Suppressor macrophage treated with lipopolysaccharide for 4 hours (primary cell): ENCODE results near the gene KCTD17.
"Not testable (repeated sequence)": the region's sequence is repeated elsewhere in the genome, so short reads cannot be mapped to it uniquely, and the experiment has no call there.

ENCODE experiments used
- DNase-seq: peaks from one replicate; pipeline ENCODE4 v3.0.0-alpha.2; 2020

The KCTD17 gene

GRCh38 chr22:37062702-37063381 is 11.3 kb downstream of the KCTD17 start:
- DNase-seq: no peak

GRCh38 chr22:37063431-37064420 is 12.2 kb downstream of the KCTD17 start:
- DNase-seq: no peak

- DNase-seq: no peak
Measured at GRCh38 chr22:37064553-37064952, 13.0 kb downstream of the KCTD17 start.

GRCh38 chr22:37065180-37065579 is 13.6 kb downstream of the KCTD17 start:
- DNase-seq: no peak

GRCh38 chr22:37065961-37066360 is 14.4 kb downstream of the KCTD17 start:
- DNase-seq: no peak

- no peak for DNase-seq
Measured at GRCh38 chr22:37067428-37067827, 15.9 kb downstream of the KCTD17 start.

- no peak for DNase-seq
Measured at GRCh38 chr22:37068859-37069258, 17.3 kb downstream of the KCTD17 start.

- DNase-seq: no peak
Measured at GRCh38 chr22:37069319-37069718, 17.8 kb downstream of the KCTD17 start.

GRCh38 chr22:37069719-37070118 is 18.2 kb downstream of the KCTD17 start:
- DNase-seq: no peak

- DNase-seq: no peak
Measured at GRCh38 chr22:37070334-37070733, 18.8 kb downstream of the KCTD17 start.

GRCh38 chr22:37070744-37071143 is 19.2 kb downstream of the KCTD17 start:
- no peak for DNase-seq

GRCh38 chr22:37071850-37072592 is 20.5 kb downstream of the KCTD17 start:
- not testable (repeated sequence) for DNase-seq

GRCh38 chr22:37072673-37073072 is 21.1 kb downstream of the KCTD17 start:
- no peak for DNase-seq

- DNase-seq: no peak
Measured at GRCh38 chr22:37074537-37074936, 23.0 kb downstream of the KCTD17 start.

GRCh38 chr22:37075046-37075445 is 23.5 kb downstream of the KCTD17 start:
- DNase-seq: no peak

GRCh38 chr22:37075822-37076433 is 24.4 kb downstream of the KCTD17 start:
- no peak for DNase-seq

GRCh38 chr22:37077802-37078448 is 26.4 kb downstream of the KCTD17 start:
- peak; percentile 59 for DNase-seq

- DNase-seq: no peak
Measured at GRCh38 chr22:37079158-37079557, 27.6 kb downstream of the KCTD17 start.

GRCh38 chr22:37079668-37080171 is 28.2 kb downstream of the KCTD17 start:
- DNase-seq: peak; percentile 62

GRCh38 chr22:37080438-37080837 is 28.9 kb downstream of the KCTD17 start:
- no peak for DNase-seq

- no peak for DNase-seq
Measured at GRCh38 chr22:37080838-37081237, 29.3 kb downstream of the KCTD17 start.

- DNase-seq: no peak
Measured at GRCh38 chr22:37082251-37082873, 30.8 kb downstream of the KCTD17 start.
